Keratinocyte (primary cell): ENCODE data around the gene CUX1. TPM values are rescaled to one million over a fixed set of nuclear protein-coding genes. Genes with fewer than 3 reads are reported as not detected.

Experiments
- DNase-seq: peaks from one replicate; pipeline ENCODE4 v3.0.0-alpha.2; 2011; ENCODE audit warnings: low read depth, missing footprints, low spot score
- FAIRE-seq: peaks from 2 replicates; lab custom pipeline; 2011; peaks lifted over from hg19 to GRCh38; lab: Jason Lieb, UNC
- H2AFZ ChIP-seq: 2 replicates; pipeline ENCODE4 v1.6.0; 2012; ENCODE audit warnings: low read length, control low read depth, inconsistent platforms; ENCODE audit not compliant: control insufficient read depth
- H3K27ac ChIP-seq: 2 replicates; pipeline ENCODE4 v1.5.1; 2011; ENCODE audit warnings: low read length; ENCODE audit not compliant: control insufficient read depth, insufficient read depth
- H3K27me3 ChIP-seq: 3 replicates; pipeline ENCODE4 v1.6.0; 2011; ENCODE audit warnings: low read length; ENCODE audit not compliant: control insufficient read depth, insufficient read depth; ENCODE audit errors: extremely low read depth
- H3K36me3 ChIP-seq, 2 experiments: 2 replicates in 1 of 2; 3 replicates in 1 of 2; pipeline ENCODE4 v1.5.1; 2011; ENCODE audit warnings: low read length in 2 of 2, mild to moderate bottlenecking in 1 of 2; ENCODE audit not compliant: control insufficient read depth in 2 of 2, insufficient read depth in 2 of 2; ENCODE audit errors: extremely low read depth in 1 of 2
- H3K4me1 ChIP-seq: 3 replicates; pipeline ENCODE4 v1.5.1; 2011; ENCODE audit warnings: low read length; ENCODE audit not compliant: control insufficient read depth, insufficient read depth; ENCODE audit errors: extremely low read depth
- H3K4me2 ChIP-seq: 3 replicates; pipeline ENCODE4 v1.6.0; 2011; ENCODE audit warnings: low read depth, low read length; ENCODE audit not compliant: control insufficient read depth, insufficient read depth; ENCODE audit errors: extremely low read depth
- H3K4me3 ChIP-seq, 3 experiments: fragments of 200-600 bp in 1 of 3; sonication (generic) in 1 of 3; 2 replicates in 2 of 3; 3 replicates in 1 of 3; pipeline ENCODE4 v1.5.1; 2011 to 2016; ENCODE audit warnings: low read length in 3 of 3, mild to moderate bottlenecking in 3 of 3, control low read depth in 2 of 3, inconsistent platforms in 1 of 3, low read depth in 1 of 3, mixed read lengths in 1 of 3, mixed run types in 1 of 3, moderate library complexity in 1 of 3; ENCODE audit not compliant: control insufficient read depth in 2 of 3, insufficient read depth in 2 of 3; ENCODE audit errors: extremely low read depth in 1 of 3
- H3K79me2 ChIP-seq: 2 replicates; pipeline ENCODE4 v1.6.0; 2012; ENCODE audit warnings: low read length; ENCODE audit not compliant: control insufficient read depth, insufficient read depth
- H3K9ac ChIP-seq: 3 replicates; pipeline ENCODE4 v1.6.0; 2011; ENCODE audit warnings: low read length; ENCODE audit not compliant: control insufficient read depth, insufficient read depth; ENCODE audit errors: extremely low read depth
- H3K9me1 ChIP-seq: 3 replicates; pipeline ENCODE4 v1.6.0; 2011; ENCODE audit warnings: low read length; ENCODE audit not compliant: control insufficient read depth, insufficient read depth; ENCODE audit errors: extremely low read depth
- H3K9me3 ChIP-seq: 2 replicates; pipeline ENCODE4 v1.5.1; 2012; ENCODE audit warnings: low read depth, low read length; ENCODE audit not compliant: control insufficient read depth
- H4K20me1 ChIP-seq: 3 replicates; pipeline ENCODE4 v1.6.0; 2011; ENCODE audit warnings: low read length; ENCODE audit not compliant: control insufficient read depth, insufficient read depth; ENCODE audit errors: extremely low read depth
- CTCF ChIP-seq, 3 experiments: IDR thresholded peaks in 1 of 3; conservative IDR thresholded peaks in 1 of 3; optimal IDR thresholded peaks in 1 of 3; 2 replicates in 2 of 3; 3 replicates in 1 of 3; pipeline versions ENCODE3 to v1.5.1; 2011; ENCODE audit warnings: low read length in 3 of 3, mild to moderate bottlenecking in 3 of 3, moderate library complexity in 2 of 3, control low read depth in 1 of 3, inconsistent platforms in 1 of 3; ENCODE audit not compliant: insufficient read depth in 2 of 3; ENCODE audit errors: extremely low read depth in 1 of 3
- EZH2 ChIP-seq: IDR thresholded peaks from one replicate; pipeline ENCODE4 v1.6.1; 2012; ENCODE audit warnings: inconsistent platforms, mild to moderate bottlenecking, low read length, moderate library complexity
- dilution Hi-C: fragments of 300-500 bp; cut with MboI; formaldehyde crosslinking; loops from one replicate; pipeline ENCODE4 v1.7.0; 2020; ENCODE audit warnings: low sequenced_read_pairs; ENCODE audit not compliant: extremely low pct_ligation_motif_present
- polyA plus RNA-seq, 5 experiments: library from polyadenylated mRNA; depleted of rRNA in 3 of 5; stranded (reverse) in 3 of 5; stranded (forward) in 1 of 5; unstranded in 1 of 5; fragments of >200 nt; gene quantifications; 1 replicate in 1 of 5; 2 replicates in 3 of 5; 3 replicates in 1 of 5; pipeline versions ENCODE4 v1.2.1 to v1.2.3, GENCODE V29; 2011 to 2012; ENCODE audit warnings: missing spikeins in 2 of 5, low read depth in 1 of 5, low replicate concordance in 1 of 5

CUX1 gene
- polyA plus RNA-seq, 1 donor (not counting 4 experiments of a cell fraction or from before 2014, with no cell fraction given), result 18.3 TPM

DNA sequence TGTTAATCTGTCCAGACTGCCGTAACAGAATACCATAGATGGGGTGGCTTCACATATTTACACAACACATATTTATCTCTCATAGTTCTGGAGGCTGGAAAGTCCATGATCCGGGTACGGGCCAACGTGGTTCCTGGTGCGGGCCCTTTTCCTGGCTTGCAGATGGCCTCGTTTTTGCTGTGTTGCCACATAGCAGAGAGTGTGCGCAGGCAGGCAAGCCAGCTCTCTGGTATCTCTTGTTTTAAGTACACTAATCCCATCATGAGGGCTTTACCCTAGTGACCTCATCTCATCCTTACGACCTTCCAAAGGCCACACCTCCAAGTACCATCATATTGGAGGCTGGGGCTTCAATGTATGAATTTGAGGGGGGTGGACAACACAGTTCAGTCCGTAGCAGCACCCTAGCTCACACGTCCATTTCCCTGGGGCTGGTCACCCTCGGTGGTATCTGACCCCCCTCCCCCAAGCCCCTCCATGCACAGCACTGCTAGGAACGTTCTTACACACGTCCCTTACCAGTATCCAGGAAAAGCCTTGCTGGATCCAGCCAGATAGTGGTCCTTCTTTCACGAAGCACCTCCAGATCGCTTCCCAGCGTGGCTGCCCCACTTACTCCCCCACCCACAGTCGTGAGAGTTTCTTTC is 21.5 kb downstream of the CUX1 start:
- DNase-seq (no peak), FAIRE-seq (no peak)
- Histone ChIP-seq H4K20me1 (peaks cover 3% of the 10 kb centered on the region), H3K9me3 (no peaks in the 10 kb centered on the region), H3K79me2 (peaks cover 44% of the 10 kb centered on the region), H3K9ac (no peak overlapping the region), H3K27ac (no peak overlapping the region), H3K4me1 (no peaks in the 10 kb centered on the region), H2AFZ (no peak overlapping the region), H3K36me3 (no peaks in the 10 kb centered on the region), H3K4me2 (no peak overlapping the region), H3K4me3 (no peak overlapping the region), H3K27me3 (no peaks in the 10 kb centered on the region), H3K9me1 (no peaks in the 10 kb centered on the region)
- TF ChIP-seq EZH2, result no peak
- no peak for TF ChIP-seq CTCF (optimal IDR thresholded peaks at IDR 0.05 in 1 of 3, IDR thresholded peaks at IDR 0.05 in 1 of 3, conservative IDR thresholded peaks at IDR 0.05 in 1 of 3; ENCODE audit: extremely low read depth in 1 of 3, insufficient read depth in 2 of 3, low read length in 3 of 3)
- dilution Hi-C loops, result no loop called here

DNA sequence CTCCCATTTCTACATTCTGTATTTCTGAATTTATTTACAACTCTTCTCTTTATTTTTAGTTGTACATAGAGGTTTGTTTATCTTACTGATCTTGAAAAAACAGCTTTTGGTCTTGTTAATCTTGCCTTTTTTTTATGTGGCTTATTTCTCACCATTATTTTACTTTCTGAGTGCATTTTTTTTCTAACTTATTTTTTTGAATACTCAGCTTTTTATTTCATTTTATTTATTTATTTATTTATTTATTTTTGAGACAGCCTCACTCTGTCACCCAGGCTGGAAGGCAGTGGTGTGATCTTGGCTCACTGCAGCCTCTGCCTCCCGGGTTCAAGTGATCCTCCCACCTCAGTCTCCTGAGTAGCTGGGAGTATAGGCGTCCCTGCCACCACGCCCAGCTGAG is 23.9 kb downstream of the CUX1 start:
- H3K4me2 ChIP-seq, result no peak overlapping the region
- DNase-seq (no peak), FAIRE-seq (no peak)
- no peaks in the 10 kb centered on the region for H3K36me3 ChIP-seq
- no peaks in the 10 kb centered on the region for H3K9me1 ChIP-seq
- no peak overlapping the region for H3K4me3 ChIP-seq
- no peak for TF ChIP-seq CTCF (optimal IDR thresholded peaks at IDR 0.05 in 1 of 3, IDR thresholded peaks at IDR 0.05 in 1 of 3, conservative IDR thresholded peaks at IDR 0.05 in 1 of 3; ENCODE audit: extremely low read depth in 1 of 3, insufficient read depth in 2 of 3, low read length in 3 of 3)
- TF ChIP-seq EZH2, result no peak
- H3K9ac ChIP-seq, result no peak overlapping the region
- no peaks in the 10 kb centered on the region for H3K4me1 ChIP-seq
- H4K20me1 ChIP-seq, result peaks cover 8% of the 10 kb centered on the region
- no peak overlapping the region for H2AFZ ChIP-seq
- dilution Hi-C loops, result no loop called here
- H3K27ac ChIP-seq, result no peak overlapping the region
- H3K27me3 ChIP-seq, result no peaks in the 10 kb centered on the region
- H3K79me2 ChIP-seq, result peaks cover 43% of the 10 kb centered on the region
- H3K9me3 ChIP-seq, result no peaks in the 10 kb centered on the region
